ENCODE results near the gene COL4A1. TPM values are rescaled to one million over a fixed set of nuclear protein-coding genes. Genes with fewer than 3 reads are reported as not detected.

Gene COL4A1
- total RNA-seq, 2 donors from 2014 or later: 140 to 201 TPM

DNA sequence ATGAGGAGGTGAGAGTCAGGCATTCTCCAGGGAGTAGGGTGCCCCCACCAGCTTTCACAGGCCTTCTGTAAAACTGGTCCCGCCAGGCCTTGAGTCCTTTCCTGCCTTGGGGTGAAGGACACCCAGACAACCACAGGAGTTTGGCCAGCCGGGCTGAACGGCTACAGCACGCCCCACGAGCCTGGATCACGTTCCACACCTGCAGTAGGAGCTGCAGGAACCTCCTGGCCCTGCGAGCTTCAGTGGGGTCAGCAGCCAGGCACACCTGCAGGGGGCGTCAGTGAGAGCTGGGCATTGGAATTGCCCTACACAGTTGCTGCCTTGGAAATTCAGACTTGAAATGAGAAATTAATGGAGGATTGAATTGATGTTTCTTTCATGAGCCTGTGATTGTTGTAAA is 45.8 kb upstream of the COL4A1 start:
- Histone ChIP-seq H3K36me3 (peaks cover 5% of the 10 kb centered on the region), H3K4me1 (peaks cover 0 to 57% of the 10 kb centered on the region in 2 donors), H3K27ac (no peak overlapping the region), H3K9me3 (no peaks in the 10 kb centered on the region), H3K4me3 (no peak overlapping the region), H3K27me3 (no peaks in the 10 kb centered on the region)
- TF ChIP-seq, protein P1, sequence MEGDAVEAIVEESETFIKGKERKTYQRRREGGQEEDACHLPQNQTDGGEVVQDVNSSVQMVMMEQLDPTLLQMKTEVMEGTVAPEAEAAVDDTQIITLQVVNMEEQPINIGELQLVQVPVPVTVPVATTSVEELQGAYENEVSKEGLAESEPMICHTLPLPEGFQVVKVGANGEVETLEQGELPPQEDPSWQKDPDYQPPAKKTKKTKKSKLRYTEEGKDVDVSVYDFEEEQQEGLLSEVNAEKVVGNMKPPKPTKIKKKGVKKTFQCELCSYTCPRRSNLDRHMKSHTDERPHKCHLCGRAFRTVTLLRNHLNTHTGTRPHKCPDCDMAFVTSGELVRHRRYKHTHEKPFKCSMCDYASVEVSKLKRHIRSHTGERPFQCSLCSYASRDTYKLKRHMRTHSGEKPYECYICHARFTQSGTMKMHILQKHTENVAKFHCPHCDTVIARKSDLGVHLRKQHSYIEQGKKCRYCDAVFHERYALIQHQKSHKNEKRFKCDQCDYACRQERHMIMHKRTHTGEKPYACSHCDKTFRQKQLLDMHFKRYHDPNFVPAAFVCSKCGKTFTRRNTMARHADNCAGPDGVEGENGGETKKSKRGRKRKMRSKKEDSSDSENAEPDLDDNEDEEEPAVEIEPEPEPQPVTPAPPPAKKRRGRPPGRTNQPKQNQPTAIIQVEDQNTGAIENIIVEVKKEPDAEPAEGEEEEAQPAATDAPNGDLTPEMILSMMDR (IDR thresholded peaks at IDR 0.05): no peak
- DNase-seq (ENCODE audit: low spot score): no peak

- DNase-seq (ENCODE audit: low spot score): no peak
- H3K27me3 ChIP-seq: no peaks in the 10 kb centered on the region
- TF ChIP-seq, protein P1 (IDR thresholded peaks at IDR 0.05): no peak
- peaks cover 0 to 67% of the 10 kb centered on the region in 2 donors for H3K4me1 ChIP-seq
- H3K4me3 ChIP-seq: no peak overlapping the region
- H3K27ac ChIP-seq: peak overlapping the region; percentile 22 to 72
- H3K9me3 ChIP-seq: no peaks in the 10 kb centered on the region
- no peaks in the 10 kb centered on the region for H3K36me3 ChIP-seq
Observed at GRCh38 chr13:110351636-110352420, 44.9 kb upstream of the COL4A1 start.

GRCh38 chr13:110350509-110350908 is 43.6 kb upstream of the COL4A1 start:
- no peak for DNase-seq (ENCODE audit: low spot score)
- no peak overlapping the region for H3K4me3 ChIP-seq
- no peaks in the 10 kb centered on the region for H3K36me3 ChIP-seq
- H3K27ac ChIP-seq: peak overlapping the region; percentile 72 to 74
- TF ChIP-seq, protein P1 (IDR thresholded peaks at IDR 0.05): no peak
- H3K4me1 ChIP-seq: peaks cover 0 to 70% of the 10 kb centered on the region in 2 donors
- no peaks in the 10 kb centered on the region for H3K27me3 ChIP-seq
- H3K9me3 ChIP-seq: no peaks in the 10 kb centered on the region

GRCh38 chr13:110350049-110350448 is 43.1 kb upstream of the COL4A1 start:
- H3K36me3 ChIP-seq: no peaks in the 10 kb centered on the region
- H3K27ac ChIP-seq: peak overlapping the region; percentile 72 to 74
- H3K9me3 ChIP-seq: no peaks in the 10 kb centered on the region
- H3K4me3 ChIP-seq: no peak overlapping the region
- H3K4me1 ChIP-seq: peaks cover 0 to 72% of the 10 kb centered on the region in 2 donors
- TF ChIP-seq, protein P1 (IDR thresholded peaks at IDR 0.05): no peak
- no peaks in the 10 kb centered on the region for H3K27me3 ChIP-seq
- no peak for DNase-seq (ENCODE audit: low spot score)

DNA sequence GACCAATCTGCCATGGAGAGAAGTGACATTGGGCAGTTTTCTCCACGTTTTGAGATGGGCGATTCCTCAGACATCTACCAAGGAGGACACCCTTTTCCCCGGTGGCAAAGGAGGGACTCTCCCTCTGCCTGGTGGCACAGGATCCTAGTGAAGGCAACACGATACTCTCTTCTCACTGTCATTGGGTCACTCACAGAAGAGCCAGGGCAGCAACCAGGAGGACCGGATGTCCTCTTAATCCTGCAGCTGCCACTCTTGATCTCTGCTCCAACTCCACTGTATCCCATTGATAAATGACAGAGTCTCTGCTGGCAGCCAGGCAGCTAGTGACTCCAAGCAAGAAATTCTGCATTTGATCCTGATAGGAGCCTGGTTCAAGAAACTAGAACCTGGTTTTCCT is 42.3 kb upstream of the COL4A1 start:
- no peaks in the 10 kb centered on the region for H3K36me3 ChIP-seq
- H3K4me1 ChIP-seq: peaks cover 0 to 67% of the 10 kb centered on the region in 2 donors
- H3K27ac ChIP-seq: peak overlapping the region; percentile 72 to 74
- no peak overlapping the region for H3K4me3 ChIP-seq
- TF ChIP-seq, protein P1 (IDR thresholded peaks at IDR 0.05): no peak
- DNase-seq (ENCODE audit: low spot score): no peak
- H3K27me3 ChIP-seq: no peaks in the 10 kb centered on the region
- H3K9me3 ChIP-seq: no peaks in the 10 kb centered on the region

Data from right atrium auricular region (tissue), 2 donors.